GM23338 (cell line): ENCODE measurements around the gene PCSK6.

Source experiments
- CREB1 ChIP-seq: fragments of 250-450 bp; sonication (Bioruptor Pico); IDR thresholded peaks from 2 replicates; pipeline ENCODE4 v1.5.0; 2020; ENCODE audit warnings: low read depth, mild to moderate bottlenecking, moderate library complexity
- CTCF ChIP-seq, 2 experiments: fragments of 200-600 bp in 1 of 2; sonication (generic) in 1 of 2; conservative IDR thresholded peaks; 2 replicates each; pipeline versions ENCODE4 v1.5.1 to v1.6.1; 2016 to 2017; ENCODE audit warnings: antibody characterized with exemption in 2 of 2, low read depth in 2 of 2, mild to moderate bottlenecking in 2 of 2, moderate library complexity in 1 of 2
- EZH2 ChIP-seq: fragments of 200-600 bp; sonication (generic); IDR thresholded peaks from one replicate; pipeline ENCODE4 v1.8.0; 2017; ENCODE audit warnings: antibody characterized with exemption, mild to moderate bottlenecking, low read depth; ENCODE audit not compliant: unreplicated experiment
- EZH2phosphoT487 ChIP-seq: fragments of 200-600 bp; sonication (generic); IDR thresholded peaks from one replicate; pipeline ENCODE4 v1.8.1; 2018; ENCODE audit warnings: antibody characterized with exemption; ENCODE audit not compliant: unreplicated experiment
- POLR2AphosphoS5 ChIP-seq: IDR thresholded peaks from 2 replicates; pipeline ENCODE4 v1.6.1; 2016; ENCODE audit warnings: antibody characterized with exemption, low read depth
- REST ChIP-seq: IDR thresholded peaks from one replicate; pipeline ENCODE4 v1.6.1; 2018; ENCODE audit warnings: antibody characterized with exemption; ENCODE audit not compliant: unreplicated experiment

GRCh38 chr15:101332061-101332467 is 157.4 kb downstream of the PCSK6 start:
- TF ChIP-seq CTCF (conservative IDR thresholded peaks at IDR 0.05; ENCODE audit: low read depth in 2 of 2) (no peak), REST (no peak), CREB1 (CRISPR knock-in tag) (no peak), POLR2AphosphoS5 (no peak), EZH2phosphoT487 (no peak), EZH2 (no peak)
